ENCODE measurements around the gene CDH12.

Gene CDH12

DNA sequence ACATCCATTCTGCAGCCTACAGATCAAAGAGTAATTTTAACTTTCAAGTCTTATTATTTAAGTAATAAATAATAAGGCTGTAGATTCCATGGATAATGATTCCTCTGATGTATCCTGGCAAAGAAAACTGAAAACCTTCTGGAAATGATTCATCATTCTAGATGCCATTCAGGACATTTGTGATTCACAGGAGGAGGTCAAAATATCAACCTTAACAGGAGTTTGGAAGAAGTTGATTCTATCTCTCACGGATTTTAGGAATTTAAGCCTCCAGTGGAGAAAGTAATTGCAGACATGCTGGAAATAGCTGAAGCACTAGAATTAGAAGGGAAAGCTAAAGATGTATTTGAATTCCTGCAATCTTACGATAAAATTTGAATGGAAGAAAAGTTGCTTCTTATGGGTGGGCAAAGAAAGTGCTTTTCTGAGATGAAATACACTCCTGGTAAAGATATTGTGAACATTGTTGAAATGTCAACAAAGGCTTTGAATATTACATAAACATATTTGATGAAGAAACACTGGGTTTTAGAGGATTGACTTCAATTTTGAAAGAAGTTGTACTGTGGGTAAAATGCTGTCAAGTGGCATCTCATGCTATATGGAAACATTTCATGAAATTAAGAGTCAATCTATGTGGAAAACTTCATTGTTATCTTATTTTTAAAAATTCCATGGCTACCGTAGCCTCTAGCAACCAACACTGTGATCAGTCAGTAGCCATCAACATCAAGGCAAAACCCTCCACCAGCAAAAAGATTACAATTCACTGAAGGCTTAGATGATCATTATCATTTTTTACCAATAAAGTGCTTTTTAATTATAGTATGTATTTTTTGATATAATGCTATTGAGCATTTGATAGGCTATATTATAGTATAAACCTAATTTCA lies 1141.0 kb downstream of the CDH12 start:
- Histone ChIP-seq H3K79me2 (ENCODE audit: low read length) (no peaks in the 10 kb centered on the region), H3K9me3 (ENCODE audit: insufficient read depth, low read length) (no peaks in the 10 kb centered on the region), H3K4me3 (ENCODE audit: low read length) (no peak overlapping the region), H3K9ac (ENCODE audit: low read length) (no peak overlapping the region), H3K4me1 (ENCODE audit: low read length) (no peaks in the 10 kb centered on the region), H2AFZ (ENCODE audit: low read depth, low read length) (no peak overlapping the region), H4K20me1 (ENCODE audit: insufficient read depth, low read length) (no peaks in the 10 kb centered on the region), H3K4me2 (ENCODE audit: low read length) (no peak overlapping the region), H3K27ac (ENCODE audit: low read length) (no peak overlapping the region), H3K27me3 (ENCODE audit: low read depth, low read length) (no peaks in the 10 kb centered on the region), H3K36me3 (replicated peaks; ENCODE audit: low read depth, low read length) (no peaks in the 10 kb centered on the region)
- TF ChIP-seq EZH2phosphoT487 (IDR thresholded peaks at IDR 0.05; ENCODE audit: low read depth): no peak
- TF ChIP-seq, protein P1, sequence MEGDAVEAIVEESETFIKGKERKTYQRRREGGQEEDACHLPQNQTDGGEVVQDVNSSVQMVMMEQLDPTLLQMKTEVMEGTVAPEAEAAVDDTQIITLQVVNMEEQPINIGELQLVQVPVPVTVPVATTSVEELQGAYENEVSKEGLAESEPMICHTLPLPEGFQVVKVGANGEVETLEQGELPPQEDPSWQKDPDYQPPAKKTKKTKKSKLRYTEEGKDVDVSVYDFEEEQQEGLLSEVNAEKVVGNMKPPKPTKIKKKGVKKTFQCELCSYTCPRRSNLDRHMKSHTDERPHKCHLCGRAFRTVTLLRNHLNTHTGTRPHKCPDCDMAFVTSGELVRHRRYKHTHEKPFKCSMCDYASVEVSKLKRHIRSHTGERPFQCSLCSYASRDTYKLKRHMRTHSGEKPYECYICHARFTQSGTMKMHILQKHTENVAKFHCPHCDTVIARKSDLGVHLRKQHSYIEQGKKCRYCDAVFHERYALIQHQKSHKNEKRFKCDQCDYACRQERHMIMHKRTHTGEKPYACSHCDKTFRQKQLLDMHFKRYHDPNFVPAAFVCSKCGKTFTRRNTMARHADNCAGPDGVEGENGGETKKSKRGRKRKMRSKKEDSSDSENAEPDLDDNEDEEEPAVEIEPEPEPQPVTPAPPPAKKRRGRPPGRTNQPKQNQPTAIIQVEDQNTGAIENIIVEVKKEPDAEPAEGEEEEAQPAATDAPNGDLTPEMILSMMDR (IDR thresholded peaks at IDR 0.05; ENCODE audit: low read depth, low read length): no peak

DNA sequence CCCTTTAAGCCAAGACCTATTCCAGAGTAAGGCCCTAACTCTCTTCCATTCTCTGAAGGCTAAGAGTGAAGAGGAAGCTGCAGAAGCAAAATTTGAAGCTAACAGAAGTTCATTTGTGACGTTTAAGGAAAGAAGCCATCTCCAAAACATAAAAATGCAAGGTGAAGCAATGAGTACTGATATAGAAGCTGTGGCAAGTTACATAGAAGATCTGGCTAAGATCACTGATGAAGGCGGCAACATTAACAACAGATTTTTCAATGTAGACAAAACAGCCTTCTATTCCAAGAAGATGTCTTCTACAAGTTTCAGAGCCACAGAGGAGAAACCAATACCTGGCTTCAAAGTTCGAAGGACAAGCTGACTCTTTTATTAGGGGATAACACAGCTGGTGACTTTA lies 1143.4 kb downstream of the CDH12 start:
- TF ChIP-seq EZH2phosphoT487 (IDR thresholded peaks at IDR 0.05; ENCODE audit: low read depth): no peak
- TF ChIP-seq, protein P1 (IDR thresholded peaks at IDR 0.05; ENCODE audit: low read depth, low read length): no peak
- H2AFZ ChIP-seq (ENCODE audit: low read depth, low read length): no peak overlapping the region
- no peak overlapping the region for H3K4me3 ChIP-seq (ENCODE audit: low read length)
- H3K4me2 ChIP-seq (ENCODE audit: low read length): no peak overlapping the region
- H3K9ac ChIP-seq (ENCODE audit: low read length): no peak overlapping the region
- no peaks in the 10 kb centered on the region for H3K9me3 ChIP-seq (ENCODE audit: insufficient read depth, low read length)
- no peaks in the 10 kb centered on the region for H4K20me1 ChIP-seq (ENCODE audit: insufficient read depth, low read length)
- no peaks in the 10 kb centered on the region for H3K79me2 ChIP-seq (ENCODE audit: low read length)
- H3K27ac ChIP-seq (ENCODE audit: low read length): no peak overlapping the region
- no peaks in the 10 kb centered on the region for H3K4me1 ChIP-seq (ENCODE audit: low read length)
- H3K36me3 ChIP-seq (replicated peaks; ENCODE audit: low read depth, low read length): no peaks in the 10 kb centered on the region
- H3K27me3 ChIP-seq (ENCODE audit: low read depth, low read length): no peaks in the 10 kb centered on the region

DNA sequence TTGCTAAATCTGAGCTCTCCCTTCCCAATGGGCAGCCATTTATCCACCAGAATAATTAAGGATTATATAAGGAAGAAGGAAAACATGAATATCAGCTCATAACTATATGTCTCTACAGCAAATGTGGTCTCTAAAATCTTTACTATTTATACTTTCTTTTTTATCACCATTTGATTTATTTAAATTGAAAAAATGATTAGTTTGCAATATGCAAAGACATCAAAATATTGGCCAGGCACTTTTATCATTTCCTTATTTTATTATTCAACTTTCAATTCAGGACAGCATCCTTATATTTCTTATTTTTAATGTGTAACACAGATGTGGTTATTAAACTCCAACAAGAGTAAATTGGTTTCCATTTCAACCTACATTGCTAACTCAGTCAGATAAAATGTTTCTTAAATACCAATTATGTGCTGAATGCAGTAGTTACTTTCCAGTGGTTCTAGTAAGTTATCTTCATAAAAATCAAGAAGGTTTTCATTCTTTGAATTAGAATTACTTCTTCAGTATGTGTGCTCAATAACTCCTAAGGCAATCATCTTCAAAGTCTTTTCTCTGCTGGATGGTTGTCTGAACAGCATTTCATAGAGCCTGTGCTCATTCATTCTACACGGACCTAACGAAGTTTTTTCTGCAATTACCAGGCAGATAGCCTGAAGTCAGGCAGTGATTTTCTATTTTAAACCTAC lies 1148.0 kb downstream of the CDH12 start:
- Histone ChIP-seq H3K36me3 (replicated peaks; ENCODE audit: low read depth, low read length) (no peaks in the 10 kb centered on the region), H3K4me3 (ENCODE audit: low read length) (no peak overlapping the region), H3K79me2 (ENCODE audit: low read length) (no peaks in the 10 kb centered on the region), H3K9me3 (ENCODE audit: insufficient read depth, low read length) (no peaks in the 10 kb centered on the region), H3K9ac (ENCODE audit: low read length) (no peak overlapping the region), H3K27me3 (ENCODE audit: low read depth, low read length) (no peaks in the 10 kb centered on the region), H3K4me2 (ENCODE audit: low read length) (no peak overlapping the region), H2AFZ (ENCODE audit: low read depth, low read length) (no peak overlapping the region), H4K20me1 (ENCODE audit: insufficient read depth, low read length) (no peaks in the 10 kb centered on the region), H3K4me1 (ENCODE audit: low read length) (peaks cover 18% of the 10 kb centered on the region), H3K27ac (ENCODE audit: low read length) (no peak overlapping the region)
- no peak for TF ChIP-seq EZH2phosphoT487 (IDR thresholded peaks at IDR 0.05; ENCODE audit: low read depth)
- TF ChIP-seq, protein P1 (IDR thresholded peaks at IDR 0.05; ENCODE audit: low read depth, low read length): no peak

DNA sequence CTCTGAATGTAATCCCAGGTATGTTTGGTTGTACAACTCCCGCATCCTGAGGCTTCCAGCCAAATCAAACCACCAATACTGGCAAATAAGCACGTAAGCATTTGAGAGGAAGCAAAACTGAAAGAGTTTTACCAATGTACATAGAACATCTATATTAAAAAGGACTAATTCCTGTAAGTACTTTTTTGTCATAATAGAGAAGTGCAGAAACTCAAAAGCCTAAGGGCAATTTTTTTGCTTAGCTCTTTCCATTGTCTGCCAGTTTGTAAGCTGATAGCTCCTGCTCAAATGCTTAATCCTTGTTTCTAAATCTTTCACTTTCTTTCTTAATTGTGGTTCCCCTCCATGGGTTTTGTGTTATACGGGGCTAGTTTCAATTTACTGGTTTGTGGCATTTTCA lies 1151.8 kb downstream of the CDH12 start:
- Histone ChIP-seq H3K9ac (ENCODE audit: low read length) (peak overlapping the region; percentile 42), H3K79me2 (ENCODE audit: low read length) (no peaks in the 10 kb centered on the region), H3K27me3 (ENCODE audit: low read depth, low read length) (no peaks in the 10 kb centered on the region), H3K36me3 (replicated peaks; ENCODE audit: low read depth, low read length) (no peaks in the 10 kb centered on the region), H2AFZ (ENCODE audit: low read depth, low read length) (peak overlapping the region; percentile 88), H3K4me3 (ENCODE audit: low read length) (peak overlapping the region; percentile 66), H3K4me2 (ENCODE audit: low read length) (peak overlapping the region; percentile 75), H3K27ac (ENCODE audit: low read length) (peak overlapping the region; percentile 48), H3K9me3 (ENCODE audit: insufficient read depth, low read length) (no peaks in the 10 kb centered on the region), H4K20me1 (ENCODE audit: insufficient read depth, low read length) (no peaks in the 10 kb centered on the region), H3K4me1 (ENCODE audit: low read length) (peaks cover 18% of the 10 kb centered on the region)
- TF ChIP-seq, protein P1 (IDR thresholded peaks at IDR 0.05; ENCODE audit: low read depth, low read length): no peak
- no peak for TF ChIP-seq EZH2phosphoT487 (IDR thresholded peaks at IDR 0.05; ENCODE audit: low read depth)
